A549 (cell line): ENCODE measurements around the gene BCDIN3D.

Experiments used
- EP300 ChIP-seq, 2 experiments: fragments of >200 bp; sonication (Bioruptor Twin); formaldehyde crosslinking; IDR thresholded peaks; 2 replicates in 1 of 2; 3 replicates in 1 of 2; pipeline ENCODE4 v1.6.1; 2016 to 2017
- POLR2A ChIP-seq: IDR thresholded peaks from 2 replicates; pipeline ENCODE4 v1.6.1; 2012; ENCODE audit warnings: mild to moderate bottlenecking, low read length
- SMC3 ChIP-seq: fragments of >200 bp; sonication (Bioruptor Twin); formaldehyde crosslinking; IDR thresholded peaks from 3 replicates; pipeline ENCODE4 v1.6.1; 2018; ENCODE audit warnings: inconsistent platforms
- ZFP36 ChIP-seq: fragments of 450-650 bp; IDR thresholded peaks from 2 replicates; pipeline ENCODE4 v1.6.1; 2014; ENCODE audit warnings: borderline replicate concordance; ENCODE audit not compliant: partially characterized antibody

GRCh38 chr12:49891012-49891411, 48.1 kb upstream of the BCDIN3D start:
- no peak for TF ChIP-seq ZFP36
- TF ChIP-seq EP300 (IDR thresholded peaks at IDR 0.05): no peak
- no peak for TF ChIP-seq SMC3
- TF ChIP-seq POLR2A: no peak
